NCI-H748 (cell line): ENCODE data around the gene TMEM184B.

Experiments
- DNase-seq: peaks from one replicate; lab custom pipeline; 2025; ENCODE audit not compliant: unreplicated experiment; lab: John Stamatoyannopoulos, UW

Gene TMEM184B

GRCh38 chr22:38228326-38228872 lies 44.4 kb downstream of the TMEM184B start:
- DNase-seq, result no peak

GRCh38 chr22:38226853-38227649 lies 45.8 kb downstream of the TMEM184B start:
- DNase-seq, result no peak

GRCh38 chr22:38223289-38223960 lies 49.4 kb downstream of the TMEM184B start:
- no peak for DNase-seq

GRCh38 chr22:38222797-38223119 lies 50.1 kb downstream of the TMEM184B start:
- DNase-seq, result no peak

GRCh38 chr22:38221908-38222796 lies 50.7 kb downstream of the TMEM184B start:
- DNase-seq, result no peak

GRCh38 chr22:38221407-38221806 lies 51.4 kb downstream of the TMEM184B start:
- no peak for DNase-seq

- DNase-seq, result no peak
These were observed 52.0 kb downstream of the TMEM184B start for GRCh38 chr22:38220653-38221386.

- DNase-seq, result no peak
These were observed 52.6 kb downstream of the TMEM184B start for GRCh38 chr22:38220163-38220562.

GRCh38 chr22:38219632-38220031 lies 53.2 kb downstream of the TMEM184B start:
- no peak for DNase-seq

GRCh38 chr22:38218661-38219622 lies 53.9 kb downstream of the TMEM184B start:
- DNase-seq, result no peak

GRCh38 chr22:38215156-38216038 lies 57.4 kb downstream of the TMEM184B start:
- no peak for DNase-seq

- DNase-seq, result no peak
These were observed 58.3 kb downstream of the TMEM184B start for GRCh38 chr22:38214302-38215056.

- no peak for DNase-seq
These were observed 58.9 kb downstream of the TMEM184B start for GRCh38 chr22:38213990-38214301.

GRCh38 chr22:38213319-38213989 lies 59.4 kb downstream of the TMEM184B start:
- DNase-seq, result no peak

- no peak for DNase-seq
These were observed 60.4 kb downstream of the TMEM184B start for GRCh38 chr22:38212442-38212841.

GRCh38 chr22:38211556-38211955 lies 61.3 kb downstream of the TMEM184B start:
- DNase-seq, result no peak

- no peak for DNase-seq
These were observed 64.2 kb downstream of the TMEM184B start for GRCh38 chr22:38208551-38208968.
